ENCODE results near the gene CDC42SE1. TPM values are rescaled to one million over a fixed set of nuclear protein-coding genes. Genes with fewer than 3 reads are reported as not detected.

The CDC42SE1 gene
- total RNA-seq, 1 experiment from 2014 or later = 76.3 TPM

DNA sequence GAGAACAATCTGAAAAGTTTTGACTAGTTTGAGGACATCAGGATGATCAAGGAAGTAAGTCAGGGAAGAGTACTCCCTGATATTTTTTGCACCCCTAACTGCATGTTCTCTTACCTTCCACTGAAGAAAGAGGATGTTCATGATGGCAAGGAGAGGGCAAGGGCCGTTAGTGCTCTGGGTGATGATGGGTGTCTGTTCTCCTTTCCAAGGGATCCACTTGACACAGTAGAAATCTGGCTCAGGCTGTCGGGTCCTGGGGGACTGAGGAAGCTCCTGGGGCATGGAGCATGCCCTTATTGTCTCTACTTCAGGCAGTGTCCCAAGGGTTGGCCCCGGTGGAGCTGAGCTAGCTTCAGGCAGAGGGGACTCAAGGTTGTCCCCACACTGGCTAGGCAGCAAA is 57.4 kb downstream of the CDC42SE1 start (continued):
- TF ChIP-seq ZNF219 (CRISPR knock-in tag; IDR thresholded peaks at IDR 0.05; ENCODE audit: borderline replicate concordance) = no peak
- no peak for TF ChIP-seq GTF2I (CRISPR knock-in tag; conservative IDR thresholded peaks at IDR 0.05)
- TF ChIP-seq, protein P1, sequence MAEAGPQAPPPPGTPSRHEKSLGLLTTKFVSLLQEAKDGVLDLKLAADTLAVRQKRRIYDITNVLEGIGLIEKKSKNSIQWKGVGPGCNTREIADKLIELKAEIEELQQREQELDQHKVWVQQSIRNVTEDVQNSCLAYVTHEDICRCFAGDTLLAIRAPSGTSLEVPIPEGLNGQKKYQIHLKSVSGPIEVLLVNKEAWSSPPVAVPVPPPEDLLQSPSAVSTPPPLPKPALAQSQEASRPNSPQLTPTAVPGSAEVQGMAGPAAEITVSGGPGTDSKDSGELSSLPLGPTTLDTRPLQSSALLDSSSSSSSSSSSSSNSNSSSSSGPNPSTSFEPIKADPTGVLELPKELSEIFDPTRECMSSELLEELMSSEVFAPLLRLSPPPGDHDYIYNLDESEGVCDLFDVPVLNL (CRISPR knock-in tag; IDR thresholded peaks at IDR 0.05; ENCODE audit: borderline replicate concordance, low read depth) = no peak
- TF ChIP-seq TP53 (CRISPR knock-in tag; IDR thresholded peaks at IDR 0.05) = no peak
- TF ChIP-seq ELF4 (CRISPR knock-in tag; IDR thresholded peaks at IDR 0.05; ENCODE audit: low read depth) = no peak
- TF ChIP-seq, protein P2, sequence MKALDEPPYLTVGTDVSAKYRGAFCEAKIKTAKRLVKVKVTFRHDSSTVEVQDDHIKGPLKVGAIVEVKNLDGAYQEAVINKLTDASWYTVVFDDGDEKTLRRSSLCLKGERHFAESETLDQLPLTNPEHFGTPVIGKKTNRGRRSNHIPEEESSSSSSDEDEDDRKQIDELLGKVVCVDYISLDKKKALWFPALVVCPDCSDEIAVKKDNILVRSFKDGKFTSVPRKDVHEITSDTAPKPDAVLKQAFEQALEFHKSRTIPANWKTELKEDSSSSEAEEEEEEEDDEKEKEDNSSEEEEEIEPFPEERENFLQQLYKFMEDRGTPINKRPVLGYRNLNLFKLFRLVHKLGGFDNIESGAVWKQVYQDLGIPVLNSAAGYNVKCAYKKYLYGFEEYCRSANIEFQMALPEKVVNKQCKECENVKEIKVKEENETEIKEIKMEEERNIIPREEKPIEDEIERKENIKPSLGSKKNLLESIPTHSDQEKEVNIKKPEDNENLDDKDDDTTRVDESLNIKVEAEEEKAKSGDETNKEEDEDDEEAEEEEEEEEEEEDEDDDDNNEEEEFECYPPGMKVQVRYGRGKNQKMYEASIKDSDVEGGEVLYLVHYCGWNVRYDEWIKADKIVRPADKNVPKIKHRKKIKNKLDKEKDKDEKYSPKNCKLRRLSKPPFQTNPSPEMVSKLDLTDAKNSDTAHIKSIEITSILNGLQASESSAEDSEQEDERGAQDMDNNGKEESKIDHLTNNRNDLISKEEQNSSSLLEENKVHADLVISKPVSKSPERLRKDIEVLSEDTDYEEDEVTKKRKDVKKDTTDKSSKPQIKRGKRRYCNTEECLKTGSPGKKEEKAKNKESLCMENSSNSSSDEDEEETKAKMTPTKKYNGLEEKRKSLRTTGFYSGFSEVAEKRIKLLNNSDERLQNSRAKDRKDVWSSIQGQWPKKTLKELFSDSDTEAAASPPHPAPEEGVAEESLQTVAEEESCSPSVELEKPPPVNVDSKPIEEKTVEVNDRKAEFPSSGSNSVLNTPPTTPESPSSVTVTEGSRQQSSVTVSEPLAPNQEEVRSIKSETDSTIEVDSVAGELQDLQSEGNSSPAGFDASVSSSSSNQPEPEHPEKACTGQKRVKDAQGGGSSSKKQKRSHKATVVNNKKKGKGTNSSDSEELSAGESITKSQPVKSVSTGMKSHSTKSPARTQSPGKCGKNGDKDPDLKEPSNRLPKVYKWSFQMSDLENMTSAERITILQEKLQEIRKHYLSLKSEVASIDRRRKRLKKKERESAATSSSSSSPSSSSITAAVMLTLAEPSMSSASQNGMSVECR (CRISPR knock-in tag; IDR thresholded peaks at IDR 0.05; ENCODE audit: borderline replicate concordance) = no peak
- no peak for TF ChIP-seq JAZF1 (CRISPR knock-in tag; IDR thresholded peaks at IDR 0.05)
- TF ChIP-seq, protein P3, sequence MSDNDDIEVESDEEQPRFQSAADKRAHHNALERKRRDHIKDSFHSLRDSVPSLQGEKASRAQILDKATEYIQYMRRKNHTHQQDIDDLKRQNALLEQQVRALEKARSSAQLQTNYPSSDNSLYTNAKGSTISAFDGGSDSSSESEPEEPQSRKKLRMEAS (CRISPR knock-in tag; IDR thresholded peaks at IDR 0.05) = no peak
- TF ChIP-seq ZNF532 (CRISPR knock-in tag; IDR thresholded peaks at IDR 0.05; ENCODE audit: borderline replicate concordance) = no peak

- H3K36me3 Mint-ChIP-seq = no peaks in the 10 kb centered on the region
- ChIA-PET CTCF (interaction anchor here (0.5 to 3.3 kb wide), 9 partner anchors 21 to 442 kb away, joined by 3 to 21 read pairs (median 3); partner anchors contain the start of genes ANXA9 and CDC42SE1), POLR2A (no interaction called here)
- no peaks in the 10 kb centered on the region for H3K9me3 Mint-ChIP-seq
- TF ChIP-seq NR3C1 (CRISPR knock-in tag; conservative IDR thresholded peaks at IDR 0.05; ENCODE audit: low read depth) (no peak), ZNF425 (CRISPR knock-in tag; conservative IDR thresholded peaks at IDR 0.05) (no peak), PRRX2 (CRISPR knock-in tag; IDR thresholded peaks at IDR 0.05) (no peak), NR1H2 (CRISPR knock-in tag; IDR thresholded peaks at IDR 0.05) (no peak), ZNF512 (CRISPR knock-in tag; IDR thresholded peaks at IDR 0.05; ENCODE audit: borderline replicate concordance) (no peak), GABPB1 (CRISPR knock-in tag; IDR thresholded peaks at IDR 0.05) (no peak), IRF1 (CRISPR knock-in tag; IDR thresholded peaks at IDR 0.05) (no peak)
- TF ChIP-seq, protein P4, sequence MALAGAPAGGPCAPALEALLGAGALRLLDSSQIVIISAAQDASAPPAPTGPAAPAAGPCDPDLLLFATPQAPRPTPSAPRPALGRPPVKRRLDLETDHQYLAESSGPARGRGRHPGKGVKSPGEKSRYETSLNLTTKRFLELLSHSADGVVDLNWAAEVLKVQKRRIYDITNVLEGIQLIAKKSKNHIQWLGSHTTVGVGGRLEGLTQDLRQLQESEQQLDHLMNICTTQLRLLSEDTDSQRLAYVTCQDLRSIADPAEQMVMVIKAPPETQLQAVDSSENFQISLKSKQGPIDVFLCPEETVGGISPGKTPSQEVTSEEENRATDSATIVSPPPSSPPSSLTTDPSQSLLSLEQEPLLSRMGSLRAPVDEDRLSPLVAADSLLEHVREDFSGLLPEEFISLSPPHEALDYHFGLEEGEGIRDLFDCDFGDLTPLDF (CRISPR knock-in tag; IDR thresholded peaks at IDR 0.05) = no peak
- H3K27ac Mint-ChIP-seq = no peak overlapping the region
- no peak overlapping the region for H3K4me3 Mint-ChIP-seq
- H3K4me1 Mint-ChIP-seq = peaks cover 16% of the 10 kb centered on the region
- DNase-seq (ENCODE audit: low spot score) (no peak), ATAC-seq (no peak)
- H3K27me3 Mint-ChIP-seq (ENCODE audit: low read depth) = no peaks in the 10 kb centered on the region
Measured at GRCh38 chr1:151001602-151002001, 57.8 kb downstream of the CDC42SE1 start.

Data from WTC11 (cell line).